ENCODE measurements around the gene FBXL22. TPM values are rescaled to one million over a fixed set of nuclear protein-coding genes. Genes with fewer than 3 reads are reported as not detected.
A peak's percentile ranks its signal among the peaks of the same experiment; 100 is the strongest.

Gene FBXL22
- total RNA-seq, 1 donor from 2014 or later: 1.4 TPM

DNA sequence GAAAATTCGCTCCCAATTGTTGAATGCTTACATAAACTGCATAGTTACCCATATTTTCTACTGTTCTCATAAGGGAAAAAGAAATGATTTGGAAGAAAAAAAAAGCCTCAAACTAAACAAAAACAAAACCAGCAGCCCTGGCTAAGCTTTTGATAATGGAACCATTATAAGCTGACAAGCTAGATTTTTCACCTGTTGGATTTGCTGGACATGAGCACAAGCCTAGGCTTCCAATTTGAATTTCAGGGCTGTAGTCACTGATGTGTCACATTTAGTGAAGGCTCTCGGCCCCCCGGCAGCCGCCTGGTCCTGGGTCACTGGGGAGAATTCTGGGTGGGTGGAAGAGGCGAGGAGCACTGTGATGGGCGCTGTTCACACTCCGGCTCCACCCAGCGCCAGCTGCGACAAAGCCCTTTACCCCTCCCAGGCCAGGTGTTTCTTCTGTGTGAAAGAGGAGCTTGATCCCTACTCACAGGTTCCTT is 4.6 kb downstream of the FBXL22 start:
- TF ChIP-seq, protein P1, sequence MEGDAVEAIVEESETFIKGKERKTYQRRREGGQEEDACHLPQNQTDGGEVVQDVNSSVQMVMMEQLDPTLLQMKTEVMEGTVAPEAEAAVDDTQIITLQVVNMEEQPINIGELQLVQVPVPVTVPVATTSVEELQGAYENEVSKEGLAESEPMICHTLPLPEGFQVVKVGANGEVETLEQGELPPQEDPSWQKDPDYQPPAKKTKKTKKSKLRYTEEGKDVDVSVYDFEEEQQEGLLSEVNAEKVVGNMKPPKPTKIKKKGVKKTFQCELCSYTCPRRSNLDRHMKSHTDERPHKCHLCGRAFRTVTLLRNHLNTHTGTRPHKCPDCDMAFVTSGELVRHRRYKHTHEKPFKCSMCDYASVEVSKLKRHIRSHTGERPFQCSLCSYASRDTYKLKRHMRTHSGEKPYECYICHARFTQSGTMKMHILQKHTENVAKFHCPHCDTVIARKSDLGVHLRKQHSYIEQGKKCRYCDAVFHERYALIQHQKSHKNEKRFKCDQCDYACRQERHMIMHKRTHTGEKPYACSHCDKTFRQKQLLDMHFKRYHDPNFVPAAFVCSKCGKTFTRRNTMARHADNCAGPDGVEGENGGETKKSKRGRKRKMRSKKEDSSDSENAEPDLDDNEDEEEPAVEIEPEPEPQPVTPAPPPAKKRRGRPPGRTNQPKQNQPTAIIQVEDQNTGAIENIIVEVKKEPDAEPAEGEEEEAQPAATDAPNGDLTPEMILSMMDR (IDR thresholded peaks at IDR 0.05): no peak
- Histone ChIP-seq H3K27ac (peak overlapping the region; percentile 84), H3K36me3 (no peaks in the 10 kb centered on the region), H3K4me3 (peak overlapping the region; percentile 83), H3K4me1 (peaks cover 52% of the 10 kb centered on the region), H3K9me3 (no peaks in the 10 kb centered on the region), H3K27me3 (ENCODE audit: low read depth) (no peaks in the 10 kb centered on the region)
- intact Hi-C loops (cut with DNase I): no loop called here
- ATAC-seq (no peak), DNase-seq (no peak)

DNA sequence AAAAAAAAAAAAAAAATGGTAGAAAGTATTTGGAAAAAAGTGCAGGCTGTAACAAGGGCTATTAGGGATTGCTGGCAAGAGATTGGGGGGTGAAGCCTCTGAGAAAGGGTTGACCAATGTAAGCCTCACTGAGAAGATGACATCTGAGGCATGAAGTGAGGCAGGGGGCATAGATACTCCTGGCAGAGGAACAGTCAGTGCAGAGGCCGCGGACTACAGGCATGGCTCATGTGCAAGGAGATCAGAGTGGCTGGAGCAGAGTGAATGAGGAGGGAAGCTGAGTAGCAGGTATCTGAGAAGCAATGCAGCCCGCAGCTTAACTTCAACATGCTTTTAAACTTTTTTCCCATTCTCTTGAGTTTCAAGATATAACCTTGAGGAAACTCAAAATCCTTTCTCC is 5.4 kb downstream of the FBXL22 start:
- intact Hi-C loops (cut with DNase I): no loop called here
- TF ChIP-seq, protein P1 (IDR thresholded peaks at IDR 0.05): no peak
- Histone ChIP-seq H3K9me3 (no peaks in the 10 kb centered on the region), H3K27me3 (ENCODE audit: low read depth) (no peaks in the 10 kb centered on the region), H3K36me3 (peaks cover 5% of the 10 kb centered on the region), H3K4me1 (peaks cover 46% of the 10 kb centered on the region), H3K4me3 (no peak overlapping the region), H3K27ac (no peak overlapping the region)
- DNase-seq (no peak), ATAC-seq (no peak)

DNA sequence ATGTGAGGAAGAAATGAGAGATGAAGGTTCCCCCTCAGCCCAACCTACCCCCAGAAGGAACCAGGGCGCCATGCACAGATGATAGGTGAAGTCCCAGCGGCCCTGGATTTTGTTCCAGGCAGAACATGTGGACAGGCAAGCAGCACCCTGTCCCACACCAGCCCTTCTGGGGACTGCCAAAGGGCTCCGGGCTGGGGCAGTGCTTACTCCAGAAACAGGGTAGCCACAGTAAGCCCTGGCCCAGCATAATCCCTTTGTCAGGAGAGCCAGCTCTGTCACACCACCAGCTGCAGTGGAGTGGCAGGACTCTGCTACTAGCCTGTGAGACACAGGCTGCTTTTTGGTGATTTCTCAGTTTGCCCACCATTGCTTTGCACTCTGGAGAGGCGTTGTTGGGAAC is 6.3 kb downstream of the FBXL22 start:
- Histone ChIP-seq H3K4me1 (peaks cover 44% of the 10 kb centered on the region), H3K27ac (no peak overlapping the region), H3K4me3 (no peak overlapping the region), H3K36me3 (peaks cover 14% of the 10 kb centered on the region), H3K9me3 (no peaks in the 10 kb centered on the region), H3K27me3 (ENCODE audit: low read depth) (no peaks in the 10 kb centered on the region)
- intact Hi-C loops (cut with DNase I): no loop called here
- no peak for DNase-seq
- ATAC-seq: no peak
- TF ChIP-seq, protein P1 (IDR thresholded peaks at IDR 0.05): no peak

DNA sequence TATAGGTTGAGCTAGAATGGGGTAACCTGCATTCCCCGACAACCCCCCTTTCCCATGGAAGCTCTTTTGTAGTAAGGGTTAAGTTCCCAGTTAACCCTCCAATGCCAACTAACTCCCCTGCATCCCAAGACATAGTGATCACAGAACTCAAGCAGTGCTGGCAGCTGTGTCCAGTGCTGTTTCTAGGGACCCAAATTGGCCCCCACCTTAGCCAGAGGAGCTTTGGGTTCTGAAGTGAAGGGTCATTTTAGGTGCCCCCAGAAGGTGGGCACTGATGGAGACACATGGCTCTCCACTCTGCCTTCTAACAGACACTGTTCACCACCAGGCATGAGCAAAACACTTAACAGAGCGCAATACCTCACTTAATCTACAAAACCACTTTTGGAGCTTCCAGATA is 7.1 kb downstream of the FBXL22 start:
- DNase-seq (no peak), ATAC-seq (no peak)
- Histone ChIP-seq H3K9me3 (no peaks in the 10 kb centered on the region), H3K36me3 (peaks cover 22% of the 10 kb centered on the region), H3K4me1 (peaks cover 36% of the 10 kb centered on the region), H3K4me3 (no peak overlapping the region), H3K27me3 (ENCODE audit: low read depth) (no peaks in the 10 kb centered on the region), H3K27ac (no peak overlapping the region)
- TF ChIP-seq, protein P1 (IDR thresholded peaks at IDR 0.05): no peak
- intact Hi-C loops (cut with DNase I): no loop called here

DNA sequence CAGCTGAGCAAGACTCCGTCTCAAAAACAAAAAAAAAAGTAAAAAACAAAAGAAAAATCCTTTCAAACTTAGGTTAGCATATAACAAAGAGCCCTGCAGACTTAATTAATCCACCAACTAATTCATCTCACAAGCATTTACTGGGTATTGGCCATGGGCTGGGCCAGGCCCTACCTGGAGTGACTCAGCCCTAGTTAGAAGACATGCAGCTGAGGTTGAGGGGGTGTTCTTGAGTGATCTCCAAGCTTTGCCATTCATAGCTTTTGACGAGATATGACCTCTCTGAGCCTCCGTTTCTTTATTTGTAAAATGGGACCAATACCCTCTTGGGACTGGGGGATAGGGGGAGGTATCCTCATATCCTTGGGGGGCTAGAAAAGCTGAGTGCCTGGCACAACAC is 7.8 kb downstream of the FBXL22 start:
- Histone ChIP-seq H3K9me3 (no peaks in the 10 kb centered on the region), H3K4me3 (no peak overlapping the region), H3K4me1 (peaks cover 31% of the 10 kb centered on the region), H3K27ac (no peak overlapping the region), H3K27me3 (ENCODE audit: low read depth) (no peaks in the 10 kb centered on the region), H3K36me3 (peaks cover 26% of the 10 kb centered on the region)
- TF ChIP-seq, protein P1 (IDR thresholded peaks at IDR 0.05): no peak
- ATAC-seq (no peak), DNase-seq (no peak)
- intact Hi-C loops (cut with DNase I): no loop called here

DNA sequence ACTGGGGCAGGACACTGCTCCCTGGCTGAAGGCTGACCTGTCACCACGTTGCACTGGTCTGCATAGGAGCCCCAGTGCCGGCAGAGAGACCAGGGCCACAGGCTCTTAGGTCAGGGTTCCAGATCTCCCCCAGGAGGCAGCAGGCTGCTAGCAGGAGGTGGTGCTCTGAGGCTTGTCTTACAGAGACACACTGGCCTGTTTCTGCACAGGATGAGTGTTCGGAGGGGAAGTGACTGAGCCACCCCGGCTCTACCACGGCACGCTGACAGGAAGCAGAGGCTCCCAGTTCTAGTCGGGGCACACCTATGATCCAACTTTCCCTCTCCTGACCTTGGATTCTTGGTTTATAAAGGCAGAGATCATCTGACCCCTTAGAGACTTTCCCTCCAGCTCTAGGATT is 8.6 kb downstream of the FBXL22 start:
- H3K27me3 ChIP-seq (ENCODE audit: low read depth): no peaks in the 10 kb centered on the region
- intact Hi-C loops (cut with DNase I): no loop called here
- no peak overlapping the region for H3K4me3 ChIP-seq
- peaks cover 26% of the 10 kb centered on the region for H3K36me3 ChIP-seq
- ATAC-seq (no peak), DNase-seq (no peak)
- no peak overlapping the region for H3K27ac ChIP-seq
- H3K9me3 ChIP-seq: no peaks in the 10 kb centered on the region
- H3K4me1 ChIP-seq: peaks cover 36% of the 10 kb centered on the region
- TF ChIP-seq, protein P1 (IDR thresholded peaks at IDR 0.05): no peak
